ENCODE results near the gene FAAH.

Gene FAAH

DNA sequence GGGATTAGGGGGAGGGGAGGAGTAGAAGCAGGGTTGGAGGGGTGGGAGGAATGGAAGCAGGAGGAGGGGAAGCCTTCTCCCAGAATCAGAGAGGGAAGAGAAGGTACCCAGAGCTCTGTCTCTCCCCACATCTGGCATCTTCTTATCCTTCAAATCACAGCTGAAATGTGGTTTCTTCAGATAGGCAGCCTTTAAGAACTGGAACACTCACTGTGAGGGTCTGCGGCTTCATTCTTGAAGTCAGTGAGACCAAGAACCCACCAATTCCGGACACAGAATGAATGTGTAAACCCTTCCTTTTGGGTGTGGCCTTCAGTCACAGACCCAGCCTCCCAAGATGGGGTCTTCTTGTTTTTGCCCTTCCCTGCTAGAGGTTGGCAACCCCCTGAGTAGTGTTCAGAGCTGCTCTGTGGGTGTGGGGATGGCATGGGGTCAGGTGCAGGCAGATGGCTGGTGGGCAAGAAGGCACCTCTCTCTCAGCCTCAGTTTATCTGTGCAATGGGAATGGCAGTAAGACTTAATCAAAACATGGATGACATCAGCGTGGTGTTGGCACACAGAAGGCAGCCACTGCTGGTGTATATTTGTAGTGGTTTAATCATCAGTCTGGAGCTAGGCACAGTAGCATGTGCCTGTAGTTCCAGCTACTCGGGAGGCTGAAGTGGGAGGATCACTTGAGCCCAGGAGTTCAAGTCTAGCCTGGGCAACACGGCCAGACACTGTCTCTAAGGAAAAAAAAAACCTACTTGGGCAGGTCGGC is 7.2 kb downstream of the FAAH start:
- no peak for DNase-seq (ENCODE audit: low read depth in 2 of 2)

DNA sequence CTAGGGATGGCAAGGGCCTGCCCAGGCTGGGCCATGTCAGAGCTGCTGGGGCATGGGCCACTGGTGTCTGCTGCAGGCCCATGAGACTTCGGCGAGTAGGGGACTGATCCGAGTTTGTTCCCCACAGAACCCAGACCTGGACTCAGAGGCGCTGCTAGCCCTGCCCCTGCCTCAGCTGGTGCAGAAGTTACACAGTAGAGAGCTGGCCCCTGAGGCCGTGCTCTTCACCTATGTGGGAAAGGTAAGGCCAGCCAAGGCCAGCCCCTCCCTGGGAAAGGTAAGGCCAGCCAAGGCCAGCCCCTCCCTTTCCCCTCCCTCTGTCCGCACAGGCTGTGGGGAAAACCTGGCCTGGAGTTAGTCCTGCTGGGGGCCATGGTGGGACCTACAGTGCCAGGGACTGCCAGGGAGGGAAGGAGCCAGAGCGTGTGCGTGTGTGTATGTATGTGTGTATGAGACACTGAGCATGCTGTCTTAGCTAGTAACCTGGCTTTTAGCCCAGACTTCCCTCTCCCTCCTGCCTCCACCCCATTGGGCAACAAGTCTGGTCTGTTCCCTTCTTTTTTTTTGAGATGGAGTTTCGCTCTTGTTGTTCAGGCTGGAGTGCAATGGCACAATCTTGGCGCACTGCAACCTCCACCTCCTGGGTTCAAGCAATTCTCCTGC is 8.0 kb downstream of the FAAH start:
- no peak for DNase-seq (ENCODE audit: low read depth in 2 of 2)

DNA sequence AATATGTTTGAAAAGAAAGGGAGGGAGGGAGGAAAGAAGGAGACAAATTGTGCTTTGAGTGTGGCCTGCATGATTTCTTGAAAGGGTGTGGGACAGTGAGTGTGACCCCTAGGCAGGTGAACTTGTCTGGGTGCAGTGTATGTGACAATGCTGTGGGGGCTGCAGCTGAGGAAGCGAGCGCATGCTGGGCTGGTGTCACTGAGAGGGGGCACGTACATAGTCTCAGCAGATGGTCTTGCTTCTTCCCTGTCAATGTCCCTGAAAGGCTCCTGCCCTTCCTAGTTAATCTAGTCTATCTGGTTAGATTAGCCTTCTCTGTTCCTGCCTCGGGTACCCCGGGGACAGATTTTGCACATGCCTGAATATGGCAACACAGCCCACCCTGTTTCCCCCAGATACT is 9.8 kb downstream of the FAAH start:
- no peak for DNase-seq (ENCODE audit: low read depth in 2 of 2)

DNA sequence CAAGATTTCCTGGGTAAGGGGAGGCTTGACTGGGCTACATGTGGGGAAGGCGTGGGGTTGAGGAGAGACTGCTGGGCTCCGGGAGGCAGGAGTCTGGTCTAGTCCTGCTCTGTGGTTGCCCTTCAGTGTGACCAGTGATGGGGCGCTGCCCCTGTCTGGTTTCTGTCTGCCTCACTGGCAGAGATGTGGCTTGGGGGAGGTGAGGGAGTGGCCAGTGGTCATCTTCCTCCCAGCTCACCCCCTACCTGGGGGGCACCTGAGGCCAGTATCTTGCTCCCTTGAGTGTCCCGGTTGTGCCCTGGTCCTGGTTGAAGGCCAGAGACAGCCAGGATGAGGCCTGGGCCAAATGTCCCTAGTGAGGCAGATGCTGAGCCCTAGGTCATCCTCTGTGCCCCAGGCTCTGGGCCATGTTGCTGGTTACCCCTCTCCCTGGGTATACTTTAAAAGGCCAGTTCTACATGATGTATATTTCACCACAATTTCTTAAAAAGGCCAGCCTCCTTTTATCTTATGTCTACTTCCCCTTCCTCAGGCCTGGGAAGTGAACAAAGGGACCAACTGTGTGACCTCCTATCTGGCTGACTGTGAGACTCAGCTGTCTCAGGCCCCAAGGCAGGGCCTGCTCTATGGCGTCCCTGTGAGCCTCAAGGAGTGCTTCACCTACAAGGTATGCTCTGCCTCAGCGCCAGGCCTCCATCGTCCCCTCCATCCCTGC is 10.5 kb downstream of the FAAH start:
- DNase-seq (ENCODE audit: low read depth in 2 of 2), result no peak

DNA sequence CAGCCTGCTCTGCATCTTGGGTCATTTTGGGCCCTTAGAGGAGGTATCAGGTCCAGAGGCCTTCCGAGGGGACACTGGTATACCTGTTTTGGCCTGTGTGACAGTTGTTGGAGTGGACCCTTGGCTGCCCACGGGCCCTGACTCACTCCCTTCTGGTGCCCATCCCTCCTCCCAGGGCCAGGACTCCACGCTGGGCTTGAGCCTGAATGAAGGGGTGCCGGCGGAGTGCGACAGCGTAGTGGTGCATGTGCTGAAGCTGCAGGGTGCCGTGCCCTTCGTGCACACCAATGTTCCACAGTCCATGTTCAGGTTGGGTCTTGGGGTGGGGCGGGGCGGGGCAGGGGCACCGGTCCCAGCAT is 11.1 kb downstream of the FAAH start:
- no peak for DNase-seq (ENCODE audit: low read depth in 2 of 2)

DNA sequence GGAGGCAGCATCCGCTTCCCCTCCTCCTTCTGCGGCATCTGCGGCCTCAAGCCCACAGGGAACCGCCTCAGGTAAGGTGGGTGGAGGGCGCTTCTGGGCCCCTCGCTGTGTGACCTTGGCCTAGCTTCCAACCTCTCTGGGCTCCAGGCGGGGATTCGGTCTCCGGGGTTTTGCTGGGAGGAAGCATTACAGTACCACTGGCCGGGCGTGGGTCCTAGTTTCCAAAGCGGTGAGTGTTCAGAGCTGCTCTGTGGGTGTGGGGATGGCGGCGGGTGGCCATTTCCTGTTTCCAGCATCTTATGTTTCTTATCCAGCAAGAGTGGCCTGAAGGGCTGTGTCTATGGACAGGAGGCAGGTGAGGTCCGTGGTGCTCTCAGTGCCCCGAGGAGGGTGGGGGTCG is 11.6 kb downstream of the FAAH start:
- no peak for DNase-seq (ENCODE audit: low read depth in 2 of 2)

DNA sequence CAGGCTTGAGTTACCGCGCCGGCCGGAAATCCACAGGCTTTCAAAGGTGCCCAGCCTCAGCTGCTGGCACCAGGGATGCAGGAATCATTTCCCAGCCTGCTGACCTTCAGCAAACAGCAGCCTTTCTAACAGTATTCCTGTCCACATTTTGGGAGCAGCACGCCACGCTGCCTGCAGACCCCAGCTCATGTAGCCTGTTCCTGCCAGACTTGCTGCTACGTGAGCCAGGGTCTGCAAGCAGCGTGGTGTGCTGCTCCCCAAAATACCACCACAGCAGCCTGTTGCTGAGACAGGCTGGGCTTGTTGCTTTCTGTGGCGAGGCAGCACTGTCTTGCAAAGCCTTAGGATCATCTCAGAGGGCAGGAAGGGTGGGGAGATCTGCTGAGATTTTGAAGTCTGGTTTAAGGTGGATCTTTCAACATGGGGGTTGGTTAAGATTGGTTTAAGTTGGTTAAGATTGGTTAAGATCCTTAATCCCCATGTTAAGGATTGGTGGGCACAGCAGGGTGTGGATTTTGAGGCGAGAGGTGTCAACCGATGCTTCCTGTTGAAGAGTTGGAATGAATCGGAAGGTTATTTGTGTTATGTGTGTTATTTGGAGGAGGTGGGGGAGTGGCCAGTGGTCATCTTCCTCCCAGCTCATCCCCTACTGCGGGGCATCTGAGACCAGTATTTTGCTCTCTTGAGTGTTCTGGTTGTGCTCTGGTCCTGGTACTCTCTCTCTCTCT is 12.9 kb downstream of the FAAH start:
- DNase-seq (ENCODE audit: low read depth in 2 of 2), result no peak

DNA sequence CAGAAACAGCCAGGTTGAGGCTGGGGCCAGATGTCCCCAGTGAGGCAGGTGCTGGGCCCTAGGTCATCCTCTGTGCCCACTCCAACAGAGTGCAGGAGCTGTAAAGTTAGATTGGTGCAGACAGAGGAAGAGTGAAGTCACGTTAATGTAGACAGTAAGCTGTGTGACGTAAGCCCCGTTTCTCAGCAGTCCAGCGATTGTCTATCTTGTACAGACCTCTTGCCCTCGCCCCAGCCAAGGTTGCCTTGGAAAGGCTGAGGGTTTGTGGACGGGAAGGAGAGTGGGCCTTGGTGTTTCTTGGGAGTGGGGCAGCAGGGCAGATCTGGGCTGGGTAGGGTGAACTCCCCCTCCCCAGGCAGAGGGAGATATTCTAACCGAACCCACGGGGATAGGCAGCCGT is 13.5 kb downstream of the FAAH start:
- no peak for DNase-seq (ENCODE audit: low read depth in 2 of 2)

DNA sequence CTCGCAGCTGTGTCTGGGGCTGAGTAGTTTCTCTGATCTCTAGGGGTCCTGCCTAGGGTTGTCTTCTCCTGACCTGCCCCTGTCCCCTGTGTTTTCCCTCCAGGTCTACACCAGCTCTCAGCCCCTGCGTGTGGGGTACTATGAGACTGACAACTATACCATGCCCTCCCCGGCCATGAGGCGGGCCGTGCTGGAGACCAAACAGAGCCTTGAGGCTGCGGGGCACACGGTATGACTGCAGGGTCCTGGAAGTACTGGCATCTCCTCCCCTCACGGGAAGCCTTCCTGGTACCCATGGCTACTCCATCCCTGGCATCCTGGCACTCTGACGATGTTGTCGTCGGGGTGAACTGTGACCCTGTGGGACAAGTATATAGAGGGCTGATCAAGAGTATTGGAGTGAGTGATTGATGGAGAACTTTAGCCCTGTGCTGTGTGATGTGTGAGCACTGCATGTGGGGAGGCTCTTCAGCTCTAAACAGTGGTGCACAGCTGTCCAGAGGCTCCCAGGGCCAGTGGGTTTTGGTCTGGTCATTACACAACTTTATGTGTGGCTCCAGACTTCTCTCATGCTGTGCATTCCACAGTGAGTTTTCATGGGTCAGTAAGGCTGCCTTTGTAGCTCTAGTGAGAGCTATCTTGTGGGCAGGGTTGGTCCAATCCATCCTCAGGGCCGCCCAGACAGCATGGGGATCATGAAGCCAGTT is 14.4 kb downstream of the FAAH start:
- DNase-seq (ENCODE audit: low read depth in 2 of 2), result no peak

DNA sequence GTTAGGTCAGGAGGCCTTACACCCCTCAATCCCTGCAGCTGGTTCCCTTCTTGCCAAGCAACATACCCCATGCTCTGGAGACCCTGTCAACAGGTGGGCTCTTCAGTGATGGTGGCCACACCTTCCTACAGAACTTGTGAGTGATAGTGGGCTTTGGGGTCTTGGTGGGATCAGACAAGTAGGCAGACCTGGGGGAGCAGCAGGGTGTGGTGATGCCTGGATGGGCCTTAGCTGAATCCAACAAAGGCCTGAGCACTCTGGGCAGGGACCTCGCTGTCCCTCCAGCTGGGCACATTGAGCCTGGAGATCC is 14.9 kb downstream of the FAAH start:
- no peak for DNase-seq (ENCODE audit: low read depth in 2 of 2)

DNA sequence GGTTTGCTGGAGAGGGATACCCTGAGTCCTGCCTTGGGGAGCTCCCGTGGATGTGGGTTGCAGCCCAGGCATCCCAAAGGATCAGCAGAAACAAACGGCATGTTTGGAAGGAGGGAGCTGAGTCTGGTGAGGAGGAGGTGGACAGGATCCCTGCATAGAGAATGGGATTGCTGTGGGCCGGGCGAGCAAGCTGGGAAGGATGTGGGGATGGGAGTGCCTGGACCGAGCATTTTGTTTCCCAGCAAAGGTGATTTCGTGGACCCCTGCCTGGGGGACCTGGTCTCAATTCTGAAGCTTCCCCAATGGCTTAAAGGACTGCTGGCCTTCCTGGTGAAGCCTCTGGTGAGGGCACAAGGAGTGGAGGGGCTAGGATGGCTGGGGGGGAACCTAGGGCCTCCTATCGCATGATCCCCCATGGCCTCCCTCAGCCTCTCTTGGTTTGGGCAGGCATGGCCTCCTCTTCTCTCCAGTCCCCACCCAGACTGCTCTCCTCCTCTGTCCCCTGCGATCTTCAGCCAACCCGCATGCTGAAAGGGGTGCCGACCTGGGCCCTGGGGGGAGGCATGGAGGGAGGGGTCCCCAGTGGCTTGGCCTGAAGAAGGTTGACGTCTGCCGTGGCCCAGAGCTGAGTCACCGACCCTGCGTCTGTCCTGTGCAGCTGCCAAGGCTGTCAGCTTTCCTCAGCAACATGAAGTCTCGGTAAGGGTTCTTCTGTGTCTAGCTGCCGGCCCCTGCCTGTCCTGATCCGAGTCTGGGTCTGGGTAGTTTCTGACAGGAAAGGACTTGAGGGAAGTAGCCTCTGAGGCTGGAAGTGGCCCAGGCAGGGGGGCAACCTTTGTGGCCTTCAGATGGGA is 16.3 kb downstream of the FAAH start:
- DNase-seq (ENCODE audit: low read depth in 2 of 2), result no peak

DNA sequence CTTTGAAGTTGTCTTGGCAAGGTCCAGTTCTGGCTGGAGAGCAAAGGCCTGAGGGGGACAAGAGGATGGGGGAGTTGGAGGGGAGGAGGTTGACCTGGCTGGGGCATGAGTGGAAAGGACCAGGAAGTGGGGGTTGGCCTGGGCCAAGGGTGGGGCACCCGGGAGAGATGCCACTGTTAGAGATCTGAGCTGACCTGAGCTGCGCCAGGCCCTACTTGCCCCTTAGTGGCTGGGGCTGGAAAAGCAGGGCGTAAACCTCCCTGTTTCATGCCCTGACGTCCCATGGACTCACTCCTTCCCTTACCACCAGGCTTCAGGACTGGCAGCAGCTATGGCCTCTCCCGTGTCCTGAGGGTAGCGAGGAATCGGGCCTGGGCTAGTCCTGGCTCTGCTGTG is 16.9 kb downstream of the FAAH start:
- DNase-seq (ENCODE audit: low read depth in 2 of 2), result no peak

DNA sequence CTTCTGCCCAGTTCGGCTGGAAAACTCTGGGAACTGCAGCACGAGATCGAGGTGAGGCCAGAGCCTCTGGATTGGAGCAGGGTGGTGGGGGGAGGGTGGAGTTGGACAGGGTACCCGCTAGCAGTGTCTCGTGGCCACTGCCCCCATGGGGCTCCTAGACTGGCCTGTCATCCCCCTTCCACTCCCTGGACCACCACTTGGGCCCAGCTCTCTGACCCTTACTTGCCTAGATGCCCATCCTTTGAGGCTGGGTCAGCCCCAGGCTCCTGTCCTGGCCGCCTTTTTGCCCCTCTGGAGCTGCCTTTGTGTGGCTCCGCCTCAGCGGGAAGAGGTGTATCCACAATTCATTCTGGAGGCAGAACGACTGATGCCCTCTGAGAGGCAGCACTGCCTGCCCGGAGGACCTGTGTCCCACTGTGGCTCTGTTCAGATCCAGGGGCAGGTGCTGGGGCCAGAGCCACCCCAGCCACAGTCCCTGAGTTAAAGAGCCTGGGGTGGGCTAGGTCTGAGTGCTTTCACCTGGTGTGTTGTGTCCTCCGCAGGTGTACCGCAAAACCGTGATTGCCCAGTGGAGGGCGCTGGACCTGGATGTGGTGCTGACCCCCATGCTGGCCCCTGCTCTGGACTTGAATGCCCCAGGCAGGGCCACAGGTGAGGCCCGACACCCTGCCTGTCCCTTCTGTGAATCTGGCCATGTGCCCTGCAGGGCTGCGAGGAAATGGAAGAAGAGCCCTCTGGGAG is 17.7 kb downstream of the FAAH start:
- peak; percentile 26 to 44 for DNase-seq (ENCODE audit: low read depth in 2 of 2)

DNA sequence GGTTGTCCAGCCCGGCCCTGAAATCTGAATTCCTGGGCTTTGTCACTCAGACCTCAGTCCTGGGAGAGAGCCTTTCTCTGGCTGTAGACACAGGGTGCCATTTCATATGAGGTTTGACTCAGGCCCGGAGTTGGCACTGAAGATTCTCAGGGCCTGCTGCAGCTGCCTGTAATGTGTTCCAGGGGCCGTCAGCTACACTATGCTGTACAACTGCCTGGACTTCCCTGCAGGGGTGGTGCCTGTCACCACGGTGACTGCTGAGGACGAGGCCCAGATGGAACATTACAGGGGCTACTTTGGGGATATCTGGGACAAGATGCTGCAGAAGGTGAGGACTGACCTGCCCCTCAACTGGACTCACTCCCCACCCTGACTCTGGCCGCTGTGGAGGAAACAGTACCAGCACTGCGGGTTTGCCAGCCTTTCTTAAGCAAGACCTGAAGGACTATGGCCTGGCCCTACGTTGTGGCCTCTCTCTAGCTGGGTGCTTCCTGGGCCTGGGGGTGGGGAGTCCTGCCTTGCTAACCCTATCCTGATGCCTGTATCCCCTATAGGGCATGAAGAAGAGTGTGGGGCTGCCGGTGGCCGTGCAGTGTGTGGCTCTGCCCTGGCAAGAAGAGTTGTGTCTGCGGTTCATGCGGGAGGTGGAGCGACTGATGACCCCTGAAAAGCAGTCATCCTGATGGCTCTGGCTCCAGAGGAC is 18.9 kb downstream of the FAAH start:
- DNase-seq (ENCODE audit: low read depth in 2 of 2), result no peak

DNA sequence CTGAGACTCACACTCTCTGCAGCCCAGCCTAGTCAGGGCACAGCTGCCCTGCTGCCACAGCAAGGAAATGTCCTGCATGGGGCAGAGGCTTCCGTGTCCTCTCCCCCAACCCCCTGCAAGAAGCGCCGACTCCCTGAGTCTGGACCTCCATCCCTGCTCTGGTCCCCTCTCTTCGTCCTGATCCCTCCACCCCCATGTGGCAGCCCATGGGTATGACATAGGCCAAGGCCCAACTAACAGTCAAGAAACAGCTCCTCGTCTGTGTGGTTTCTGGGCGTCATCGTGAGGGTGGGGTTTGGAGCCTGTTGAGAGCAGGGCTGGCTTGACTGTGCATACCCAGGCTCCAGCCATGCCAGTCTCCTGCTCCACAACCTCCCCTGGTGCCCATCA is 19.5 kb downstream of the FAAH start:
- DNase-seq (ENCODE audit: low read depth in 2 of 2), result peak in 1 of 2 donors; percentile 4

DNA sequence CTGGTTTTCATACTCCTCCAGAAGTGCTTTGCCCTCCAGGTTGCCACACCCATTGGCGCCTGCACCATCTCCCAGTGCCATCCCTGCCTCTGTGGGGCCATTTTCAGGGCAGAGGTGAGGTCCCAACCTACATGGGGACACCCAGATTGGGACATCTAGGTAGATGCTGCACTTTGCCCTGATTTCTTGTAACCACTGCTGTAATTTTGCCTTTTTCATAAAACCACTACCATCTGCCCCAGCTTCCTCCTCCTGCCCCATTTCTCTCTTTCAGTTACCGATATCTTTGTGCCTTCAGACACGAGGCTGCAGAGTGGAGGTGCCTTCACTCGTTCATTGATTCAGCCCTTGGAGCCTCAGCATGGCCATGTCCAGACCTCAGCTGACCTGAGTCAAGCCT is 21.4 kb downstream of the FAAH start:
- no peak for DNase-seq (ENCODE audit: low read depth in 2 of 2)

DNA sequence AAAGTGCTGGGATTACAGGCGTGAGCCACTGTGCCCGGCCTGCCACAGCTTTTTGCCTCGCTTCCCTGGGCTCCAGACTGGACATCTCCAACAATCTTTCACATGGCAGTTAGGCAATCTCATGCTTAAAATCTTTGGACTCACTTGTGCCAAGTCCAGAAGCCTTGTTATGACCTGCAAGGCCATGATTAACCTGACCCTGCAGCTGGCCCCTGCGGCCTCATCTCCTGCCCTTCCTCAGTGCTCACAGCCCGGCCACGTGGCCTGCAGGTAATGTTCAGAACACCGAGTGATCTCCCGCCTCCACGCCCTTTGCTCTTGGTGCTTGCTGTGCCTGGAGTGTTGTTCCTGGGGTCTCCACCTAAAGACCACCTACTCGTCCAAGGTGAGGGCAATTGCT is 24.9 kb downstream of the FAAH start:
- no peak for DNase-seq (ENCODE audit: low read depth in 2 of 2)

DNA sequence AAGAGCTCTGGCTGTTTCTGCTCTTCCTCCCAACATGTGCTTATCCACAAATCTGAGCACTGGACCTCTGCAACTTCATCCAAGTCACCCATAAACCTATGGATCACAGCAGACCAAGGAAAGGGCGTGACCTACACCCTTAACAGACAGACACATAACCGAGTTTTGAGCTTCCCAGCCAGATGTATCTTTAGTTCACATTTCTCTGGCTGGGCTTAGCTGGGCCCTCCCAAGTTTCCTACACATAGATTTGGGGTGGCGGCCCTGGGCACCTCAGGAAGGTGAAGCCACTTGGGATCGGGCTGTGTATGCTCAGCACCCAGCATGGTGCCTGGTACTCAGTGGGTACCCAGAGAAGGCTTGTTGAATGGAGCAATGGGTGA is 26.4 kb downstream of the FAAH start:
- no peak for DNase-seq (ENCODE audit: low read depth in 2 of 2)

DNA sequence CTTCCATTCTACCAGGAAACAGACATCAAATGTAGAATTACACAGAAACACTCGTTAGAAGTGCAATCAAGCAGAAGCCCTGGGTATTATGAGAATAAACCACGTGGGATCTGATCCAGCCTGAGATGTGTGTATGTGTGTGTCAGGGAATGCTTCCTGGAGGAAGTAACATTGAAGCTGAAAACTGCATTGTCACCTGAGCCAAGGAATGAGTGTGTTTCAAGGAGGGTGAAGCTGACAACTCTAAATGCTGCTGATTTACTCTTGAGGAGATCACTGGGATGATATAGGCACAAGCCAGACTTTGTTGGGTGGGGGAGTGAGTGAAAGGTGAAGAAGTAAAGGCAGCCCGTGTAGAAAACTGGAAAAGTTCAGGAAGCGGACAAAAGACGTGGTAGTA is 27.6 kb downstream of the FAAH start:
- DNase-seq (ENCODE audit: low read depth in 2 of 2), result no peak
